Small intestine (tissue), 7 donors: Measurements from ENCODE around the gene ADAM23. TPM values are rescaled to one million over a fixed set of nuclear protein-coding genes. Genes with fewer than 3 reads are reported as not detected.

ENCODE experiments used
- DNase-seq, 2 donors: peaks; one replicate each; pipeline versions ENCODE4 v3.0.0 to v3.0.0-alpha.2; 2013
- FAIRE-seq: peaks from 2 replicates; lab custom pipeline; 2012; peaks lifted over from hg19 to GRCh38; lab: Jason Lieb, UNC
- H3K27ac ChIP-seq, 3 donors: one replicate each; pipeline ENCODE4 v1.5.1; 2013; ENCODE audit warnings: low read length in 2 of 3, mild to moderate bottlenecking in 2 of 3, control low read depth in 1 of 3, inconsistent platforms in 1 of 3, low read depth in 1 of 3, moderate library complexity in 1 of 3
- H3K27me3 ChIP-seq, 3 donors: one replicate each; pipeline ENCODE4 v1.6.1; 2013; ENCODE audit warnings: low read length in 3 of 3, inconsistent platforms in 1 of 3; ENCODE audit not compliant: control insufficient read depth in 3 of 3, insufficient read depth in 3 of 3
- H3K36me3 ChIP-seq, 3 donors: one replicate each; pipeline ENCODE4 v1.6.1; 2013; ENCODE audit warnings: low read length in 3 of 3, inconsistent platforms in 1 of 3, low read depth in 1 of 3, mild to moderate bottlenecking in 1 of 3, moderate library complexity in 1 of 3; ENCODE audit not compliant: control insufficient read depth in 3 of 3, insufficient read depth in 2 of 3
- H3K4me1 ChIP-seq, 3 donors: one replicate each; pipeline ENCODE4 v1.6.1; 2013; ENCODE audit warnings: low read length in 2 of 3, inconsistent platforms in 1 of 3, low read depth in 1 of 3, mild to moderate bottlenecking in 1 of 3, moderate library complexity in 1 of 3; ENCODE audit not compliant: control insufficient read depth in 3 of 3, insufficient read depth in 2 of 3
- H3K4me3 ChIP-seq, 3 donors: one replicate each; pipeline ENCODE4 v1.5.1; 2013; ENCODE audit warnings: low read length in 3 of 3, control low read depth in 1 of 3, inconsistent platforms in 1 of 3, low read depth in 1 of 3, mild to moderate bottlenecking in 1 of 3, moderate library complexity in 1 of 3
- H3K9me3 ChIP-seq, 2 donors: one replicate each; pipeline ENCODE4 v1.6.1; 2013; ENCODE audit warnings: low read depth in 1 of 2, low read length in 1 of 2; ENCODE audit not compliant: control insufficient read depth in 2 of 2, insufficient read depth in 1 of 2
- WGBS, 3 donors: extraction: QIAGEN DNeasy Blood & Tissue Kit; methylation state at CpG; one replicate each; pipeline ENCODE4 v1.1.7; 2013; 5-methylcytosine and 5-hydroxymethylcytosine counted together
- polyA plus RNA-seq, 4 donors: library from polyadenylated mRNA; stranded (reverse) in 3 of 4; unstranded in 1 of 4; fragments of 200-250 nt in 3 of 4; fragments of 120-200 nt in 1 of 4; gene quantifications; one replicate each; pipeline versions ENCODE4 v1.2.1 to v1.2.3, GENCODE V29; 2013
- donor health status: healthy with polysubstance abuse.
- donor health status: control.
- donor health status: control.
- donor health status: Bipolar disorder and iron deficiency.
- donor health status: healthy.

ADAM23 gene
- polyA plus RNA-seq, 4 donors = 0.27 to 1.6 (median 1.4) TPM; not detected in 1

DNA sequence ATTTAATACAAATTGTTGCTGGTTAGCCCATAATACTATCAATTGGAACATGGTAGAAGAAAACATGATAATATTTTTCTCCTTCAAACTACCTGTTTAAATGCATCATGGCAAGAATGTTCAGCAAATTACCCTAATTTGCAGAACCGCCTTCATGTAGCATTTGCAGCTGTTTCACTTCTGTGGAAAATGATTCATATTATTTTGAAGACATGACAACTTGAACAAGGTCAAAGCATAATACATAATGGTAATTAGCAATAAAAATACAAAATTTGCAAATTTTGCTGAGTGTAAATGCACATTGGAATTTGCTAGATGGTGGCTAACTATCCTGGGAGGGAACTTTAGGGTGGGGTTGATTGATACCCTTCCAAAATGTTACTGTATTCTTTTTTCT, 30.8 kb downstream of the ADAM23 start:
- Histone ChIP-seq H3K27me3 (peaks cover 0 to 2% (median 0%) of the 10 kb centered on the region in 3 donors), H3K36me3 (no peaks in the 10 kb centered on the region), H3K4me3 (no peak overlapping the region), H3K9me3 (no peaks in the 10 kb centered on the region), H3K4me1 (no peaks in the 10 kb centered on the region), H3K27ac (no peak overlapping the region)
- DNase-seq (no peak), FAIRE-seq (no peak)
- WGBS, 3 donors = 88 to 92% (median 88%) methylated on average over 1 of the region's 1 CpG

DNA sequence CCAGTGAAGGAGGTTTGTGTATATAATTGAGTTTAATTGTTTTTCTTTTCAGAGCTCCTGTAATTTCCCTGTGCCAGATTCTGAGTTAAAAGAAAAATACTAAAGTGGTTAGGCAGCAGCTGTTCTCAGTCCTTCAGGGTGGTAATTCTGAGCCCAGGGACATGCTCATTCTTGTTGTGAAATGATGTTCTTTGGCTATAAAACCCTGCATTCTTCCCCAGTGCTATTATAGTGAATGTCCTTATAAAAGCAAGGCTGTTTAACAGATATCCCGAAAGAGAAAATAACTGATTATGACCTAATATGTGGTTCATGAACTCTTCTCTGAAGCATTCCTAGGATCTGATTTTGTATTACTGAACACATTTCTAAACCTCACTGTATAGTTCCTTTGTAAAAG, 34.0 kb downstream of the ADAM23 start:
- peaks cover 0 to 2% (median 0%) of the 10 kb centered on the region in 3 donors for H3K27me3 ChIP-seq
- no peak overlapping the region for H3K4me3 ChIP-seq
- H3K27ac ChIP-seq = no peak overlapping the region
- H3K9me3 ChIP-seq = no peaks in the 10 kb centered on the region
- 64 to 89% (median 89%) methylated on average over 1 of the region's 1 CpG for WGBS, 3 donors
- FAIRE-seq (no peak), DNase-seq (no peak)
- H3K4me1 ChIP-seq = no peaks in the 10 kb centered on the region
- no peaks in the 10 kb centered on the region for H3K36me3 ChIP-seq

DNA sequence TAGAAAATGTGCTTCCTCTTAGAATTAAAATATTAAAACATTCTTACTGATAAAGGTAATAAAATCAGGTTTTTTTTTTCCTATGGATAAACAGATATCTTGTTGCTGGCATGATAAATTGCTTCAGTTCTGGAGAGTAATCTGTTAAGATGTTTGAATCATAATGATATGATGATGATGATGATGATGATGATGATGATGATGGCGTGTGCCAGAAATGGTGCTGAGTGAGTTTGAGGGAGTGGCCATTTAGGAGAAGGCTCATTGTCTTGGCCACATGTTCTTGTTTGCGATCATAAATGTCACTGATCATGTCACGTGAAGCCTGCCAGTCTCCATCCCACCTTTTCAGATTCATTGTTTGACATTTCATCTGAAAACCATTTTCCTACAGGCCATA, 35.0 kb downstream of the ADAM23 start:
- no peaks in the 10 kb centered on the region for H3K4me1 ChIP-seq
- no peak overlapping the region for H3K27ac ChIP-seq
- no peaks in the 10 kb centered on the region for H3K36me3 ChIP-seq
- H3K4me3 ChIP-seq = no peak overlapping the region
- DNase-seq (no peak), FAIRE-seq (no peak)
- H3K27me3 ChIP-seq = peaks cover 0 to 2% (median 0%) of the 10 kb centered on the region in 3 donors
- H3K9me3 ChIP-seq = no peaks in the 10 kb centered on the region
- 63 to 84% (median 70%) methylated on average over 3 of the region's 3 CpGs for WGBS, 3 donors

DNA sequence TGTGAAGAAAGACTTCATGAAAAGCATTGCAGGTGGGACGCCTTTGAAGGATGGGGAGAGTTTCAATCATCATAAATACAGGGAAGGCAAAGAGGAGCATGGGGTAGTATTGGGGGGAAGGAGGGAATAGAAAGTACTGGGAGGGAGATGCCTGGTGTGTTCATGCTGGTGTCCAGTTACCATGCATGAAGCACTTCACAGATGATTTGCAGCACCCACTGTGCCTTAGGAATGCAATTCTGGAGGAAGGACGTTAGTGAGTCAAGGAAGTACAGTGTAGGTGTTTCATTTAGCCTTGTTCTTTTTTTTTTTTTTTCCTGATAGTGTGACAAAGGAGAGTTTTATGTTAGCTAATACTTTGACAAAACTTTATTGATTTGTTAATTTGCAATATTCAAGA, 36.8 kb downstream of the ADAM23 start:
- WGBS, 3 donors = 28 to 48% (median 35%) methylated on average over 2 of the region's 2 CpGs
- Histone ChIP-seq H3K27ac (no peak overlapping the region), H3K36me3 (no peaks in the 10 kb centered on the region), H3K9me3 (no peaks in the 10 kb centered on the region), H3K4me1 (no peaks in the 10 kb centered on the region), H3K4me3 (no peak overlapping the region), H3K27me3 (peaks cover 0 to 2% (median 0%) of the 10 kb centered on the region in 3 donors)
- DNase-seq (no peak), FAIRE-seq (no peak)

DNA sequence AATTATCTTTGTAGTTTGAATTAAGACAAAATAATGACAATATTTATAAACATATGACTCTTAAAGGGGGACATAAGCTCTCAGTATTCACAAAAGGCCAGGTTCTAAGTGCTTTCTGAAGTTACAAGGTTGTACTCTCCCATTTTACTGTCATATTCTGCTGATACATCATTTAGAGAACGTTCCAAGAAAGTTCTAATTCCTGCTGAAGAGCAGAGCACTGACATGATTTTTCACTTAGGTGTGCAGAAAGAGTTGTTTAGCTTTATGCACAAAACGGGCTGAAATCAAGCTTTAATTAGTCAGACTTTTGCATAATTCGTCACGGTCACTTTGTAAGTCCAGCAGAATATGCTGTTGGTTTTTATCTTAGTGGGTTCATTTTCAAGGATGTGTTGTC, 37.3 kb downstream of the ADAM23 start:
- no peaks in the 10 kb centered on the region for H3K4me1 ChIP-seq
- H3K27me3 ChIP-seq = peaks cover 0 to 2% (median 0%) of the 10 kb centered on the region in 3 donors
- no peak for FAIRE-seq
- no peak for DNase-seq
- H3K4me3 ChIP-seq = no peak overlapping the region
- H3K27ac ChIP-seq = no peak overlapping the region
- H3K36me3 ChIP-seq = no peaks in the 10 kb centered on the region
- 76 to 77% (median 76%) methylated on average over 4 of the region's 4 CpGs for WGBS, 3 donors
- no peaks in the 10 kb centered on the region for H3K9me3 ChIP-seq

DNA sequence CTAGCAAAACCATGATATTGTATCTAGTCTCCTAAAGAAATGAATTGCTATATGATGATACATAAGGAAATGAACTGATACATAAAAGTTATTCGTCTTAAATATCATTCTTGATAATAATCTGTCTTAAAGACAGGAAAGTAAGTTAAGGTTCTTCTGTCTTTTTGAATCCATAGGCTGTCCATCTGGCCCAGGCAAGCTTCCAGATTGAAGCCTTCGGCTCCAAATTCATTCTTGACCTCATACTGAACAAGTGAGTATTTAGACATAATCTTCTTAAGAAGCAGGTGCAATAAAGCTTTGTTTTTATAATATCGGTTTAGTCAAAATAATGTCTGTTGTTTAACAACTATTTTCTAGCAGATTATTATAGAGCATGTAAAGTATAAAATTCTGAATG, 37.7 kb downstream of the ADAM23 start:
- Histone ChIP-seq H3K4me1 (no peaks in the 10 kb centered on the region), H3K9me3 (no peaks in the 10 kb centered on the region), H3K36me3 (no peaks in the 10 kb centered on the region), H3K27ac (no peak overlapping the region), H3K27me3 (peaks cover 0 to 2% (median 0%) of the 10 kb centered on the region in 3 donors), H3K4me3 (no peak overlapping the region)
- DNase-seq (no peak), FAIRE-seq (no peak)
- WGBS, 3 donors = 76 to 82% (median 76%) methylated on average over 3 of the region's 3 CpGs

DNA sequence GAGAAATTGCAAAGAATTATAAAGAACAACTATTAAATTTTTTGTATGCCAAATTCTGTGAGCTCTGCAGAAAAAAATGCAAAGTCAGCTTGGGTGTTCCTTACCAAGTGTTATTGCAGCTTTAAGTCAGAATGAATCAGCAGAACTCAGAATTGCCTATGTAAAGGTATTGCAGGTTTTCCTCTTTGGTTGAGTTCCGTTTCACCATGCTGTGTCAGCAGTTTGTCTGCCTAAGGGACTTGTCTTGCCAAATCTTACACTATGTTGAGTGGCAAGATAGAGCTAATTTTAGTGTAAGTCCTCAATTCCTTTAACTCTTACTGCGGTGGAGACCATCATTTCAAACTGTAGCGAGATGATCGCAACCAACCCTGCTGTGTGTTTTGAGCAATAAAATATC, 38.8 kb downstream of the ADAM23 start:
- Histone ChIP-seq H3K4me3 (no peak overlapping the region), H3K27ac (no peak overlapping the region), H3K4me1 (no peaks in the 10 kb centered on the region), H3K9me3 (no peaks in the 10 kb centered on the region), H3K27me3 (peaks cover 0 to 2% (median 0%) of the 10 kb centered on the region in 3 donors), H3K36me3 (no peaks in the 10 kb centered on the region)
- no peak for FAIRE-seq
- DNase-seq = no peak
- WGBS, 3 donors = 81 to 85% (median 83%) methylated on average over 4 of the region's 4 CpGs

DNA sequence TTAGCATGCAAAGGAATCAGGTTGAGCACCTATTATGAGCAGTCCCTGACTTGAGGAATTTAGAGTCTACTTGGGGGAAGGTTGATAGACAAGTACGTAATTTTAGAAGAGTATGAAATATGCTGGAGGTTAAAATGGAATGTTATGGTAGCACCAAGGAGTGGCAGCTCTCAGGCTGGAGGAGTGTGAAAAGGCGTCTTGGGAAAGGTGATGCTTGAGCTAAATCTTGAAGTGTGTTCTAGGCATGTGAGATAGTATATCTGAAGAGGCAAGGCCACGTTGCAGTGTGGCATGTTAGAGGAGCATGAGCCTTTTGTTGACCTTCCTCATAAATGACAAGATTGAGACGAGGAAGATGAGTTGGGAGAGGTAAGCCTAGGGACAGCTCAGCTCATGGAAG, 39.3 kb downstream of the ADAM23 start:
- no peak for FAIRE-seq
- Histone ChIP-seq H3K27ac (no peak overlapping the region), H3K36me3 (no peaks in the 10 kb centered on the region), H3K4me1 (no peaks in the 10 kb centered on the region), H3K4me3 (no peak overlapping the region), H3K9me3 (no peaks in the 10 kb centered on the region), H3K27me3 (peaks cover 0 to 2% (median 0%) of the 10 kb centered on the region in 3 donors)
- DNase-seq = no peak
- WGBS, 3 donors = 72 to 80% (median 76%) methylated on average over 4 of the region's 4 CpGs

DNA sequence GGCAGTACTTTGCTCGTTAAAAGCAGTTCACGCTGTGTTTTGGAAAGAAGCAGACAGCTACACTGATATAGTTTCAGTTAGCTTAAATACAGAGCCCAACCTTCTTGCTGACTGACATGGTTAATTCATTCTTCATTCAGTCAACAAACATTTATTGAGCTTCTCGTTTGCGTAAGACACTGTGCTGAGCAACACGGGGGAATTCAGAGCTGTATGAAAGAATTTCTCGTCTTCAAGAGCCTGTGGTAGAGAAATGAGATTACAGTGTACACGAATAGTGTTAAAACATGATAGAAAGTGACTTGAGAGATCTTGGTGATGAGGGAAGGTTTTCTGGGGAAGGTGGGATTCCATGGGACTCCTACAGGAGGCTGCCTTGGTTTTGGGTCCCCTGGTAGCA, 44.7 kb downstream of the ADAM23 start:
- H3K9me3 ChIP-seq = no peaks in the 10 kb centered on the region
- no peak overlapping the region for H3K4me3 ChIP-seq
- WGBS, 3 donors = 54 to 73% (median 54%) methylated on average over 7 of the region's 7 CpGs
- no peak overlapping the region for H3K27ac ChIP-seq
- DNase-seq = no peak
- H3K4me1 ChIP-seq = no peaks in the 10 kb centered on the region
- H3K27me3 ChIP-seq = no peaks in the 10 kb centered on the region
- no peak for FAIRE-seq
- no peaks in the 10 kb centered on the region for H3K36me3 ChIP-seq
